ENCODE data around the gene MED15.

- no peak for TF ChIP-seq CTCF (conservative IDR thresholded peaks at IDR 0.05)
- no peak for TF ChIP-seq EZH2 (IDR thresholded peaks at IDR 0.05; ENCODE audit: low read depth)
Measured at GRCh38 chr22:20519558-20519957, 12.1 kb downstream of the MED15 start.

Measured in PC-9 (cell line).